Neural cell (in vitro differentiated cells): ENCODE data around the gene FAM53B.

ENCODE experiments used
- CTCF ChIP-seq: fragments of 450-650 bp; IDR thresholded peaks from 2 replicates; pipeline ENCODE4 v1.5.1; 2014; ENCODE audit warnings: antibody characterized with exemption, mild to moderate bottlenecking, moderate library complexity; ENCODE audit not compliant: poor library complexity, severe bottlenecking
- EP300 ChIP-seq: fragments of 450-650 bp; conservative IDR thresholded peaks from 2 replicates; pipeline ENCODE4 v1.6.1; 2014; ENCODE audit warnings: antibody characterized with exemption, mild to moderate bottlenecking, moderate library complexity; ENCODE audit not compliant: poor library complexity, severe bottlenecking
- EZH2 ChIP-seq: fragments of 200-600, 300-800 bp; shearing (Covaris generic), sonication (generic); IDR thresholded peaks from 2 replicates; pipeline ENCODE4 v1.6.1; 2014; ENCODE audit warnings: antibody characterized with exemption, low read length, borderline replicate concordance, mild to moderate bottlenecking; ENCODE audit not compliant: insufficient read depth, poor library complexity, severe bottlenecking
- POLR2AphosphoS5 ChIP-seq: IDR thresholded peaks from 2 replicates; pipeline ENCODE4 v1.6.1; 2012
- RAD21 ChIP-seq: fragments of 450-650 bp; conservative IDR thresholded peaks from 2 replicates; pipeline ENCODE4 v1.6.1; 2014; ENCODE audit warnings: antibody characterized with exemption, mild to moderate bottlenecking, moderate library complexity
- REST ChIP-seq: IDR thresholded peaks from 2 replicates; pipeline ENCODE4 v1.6.1; 2012; ENCODE audit warnings: borderline replicate concordance
- SMC3 ChIP-seq: fragments of 450-650 bp; conservative IDR thresholded peaks from 2 replicates; pipeline ENCODE4 v1.6.1; 2014; ENCODE audit warnings: antibody characterized with exemption, mild to moderate bottlenecking, moderate library complexity; ENCODE audit not compliant: poor library complexity
- TAF1 ChIP-seq: IDR thresholded peaks from 2 replicates; pipeline ENCODE4 v1.6.1; 2012; ENCODE audit warnings: low read depth

- TF ChIP-seq POLR2AphosphoS5, result no peak
- TF ChIP-seq CTCF, result no peak
- TF ChIP-seq EP300, result no peak
- no peak for TF ChIP-seq EZH2
- no peak for TF ChIP-seq SMC3
- TF ChIP-seq RAD21, result no peak
- TF ChIP-seq REST, result no peak
- TF ChIP-seq TAF1, result no peak
Observed at GRCh38 chr10:124569623-124570470, 174.3 kb downstream of the FAM53B start.
